Measurements from ENCODE around the gene RRM2. TPM values are rescaled to one million over a fixed set of nuclear protein-coding genes. Genes with fewer than 3 reads are reported as not detected.

The RRM2 gene
- total RNA-seq, 1 donor from 2014 or later, result 11.9 TPM

GRCh38 chr2:10166676-10167292, 44.2 kb downstream of the RRM2 start:
- H3K27me3 Mint-ChIP-seq (ENCODE audit: low read depth, unreplicated experiment), result peaks cover 24% of the 10 kb centered on the region
- Histone ChIP-seq H2AFZ (ENCODE audit: low read depth, low read length) (no peak overlapping the region), H3K4me1 (ENCODE audit: insufficient read depth, low read length) (peaks cover 41% of the 10 kb centered on the region), H3K27ac (ENCODE audit: low read depth, low read length) (no peak overlapping the region), H3K27me3 (ENCODE audit: insufficient read depth, low read length) (no peaks in the 10 kb centered on the region), H3K36me3 (ENCODE audit: insufficient read depth, low read length) (no peaks in the 10 kb centered on the region), H3K9ac (ENCODE audit: low read length) (no peak overlapping the region), H3K79me2 (ENCODE audit: insufficient read depth, low read length) (no peaks in the 10 kb centered on the region), H4K20me1 (ENCODE audit: insufficient read depth, low read length) (no peaks in the 10 kb centered on the region), H3K9me3 (ENCODE audit: insufficient read depth, low read depth, low read length) (no peaks in the 10 kb centered on the region), H3K4me3 (ENCODE audit: insufficient read depth, low read depth, low read length) (no peak overlapping the region), H3K4me2 (ENCODE audit: low read length) (no peak overlapping the region)
- no peak overlapping the region for H3K4me3 Mint-ChIP-seq (ENCODE audit: unreplicated experiment)
- TF ChIP-seq, protein P1, sequence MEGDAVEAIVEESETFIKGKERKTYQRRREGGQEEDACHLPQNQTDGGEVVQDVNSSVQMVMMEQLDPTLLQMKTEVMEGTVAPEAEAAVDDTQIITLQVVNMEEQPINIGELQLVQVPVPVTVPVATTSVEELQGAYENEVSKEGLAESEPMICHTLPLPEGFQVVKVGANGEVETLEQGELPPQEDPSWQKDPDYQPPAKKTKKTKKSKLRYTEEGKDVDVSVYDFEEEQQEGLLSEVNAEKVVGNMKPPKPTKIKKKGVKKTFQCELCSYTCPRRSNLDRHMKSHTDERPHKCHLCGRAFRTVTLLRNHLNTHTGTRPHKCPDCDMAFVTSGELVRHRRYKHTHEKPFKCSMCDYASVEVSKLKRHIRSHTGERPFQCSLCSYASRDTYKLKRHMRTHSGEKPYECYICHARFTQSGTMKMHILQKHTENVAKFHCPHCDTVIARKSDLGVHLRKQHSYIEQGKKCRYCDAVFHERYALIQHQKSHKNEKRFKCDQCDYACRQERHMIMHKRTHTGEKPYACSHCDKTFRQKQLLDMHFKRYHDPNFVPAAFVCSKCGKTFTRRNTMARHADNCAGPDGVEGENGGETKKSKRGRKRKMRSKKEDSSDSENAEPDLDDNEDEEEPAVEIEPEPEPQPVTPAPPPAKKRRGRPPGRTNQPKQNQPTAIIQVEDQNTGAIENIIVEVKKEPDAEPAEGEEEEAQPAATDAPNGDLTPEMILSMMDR (IDR thresholded peaks at IDR 0.05; ENCODE audit: insufficient read depth, low read depth, low read length), result no peak
- TF ChIP-seq EZH2 (IDR thresholded peaks at IDR 0.05; ENCODE audit: insufficient read depth, low read length), result no peak
- H3K36me3 Mint-ChIP-seq (ENCODE audit: low read depth, unreplicated experiment), result no peaks in the 10 kb centered on the region
- FAIRE-seq, result no peak
- H3K27ac Mint-ChIP-seq (ENCODE audit: unreplicated experiment), result no peak overlapping the region
- no peak for DNase-seq (ENCODE audit: low read depth)
- peaks cover 11% of the 10 kb centered on the region for H3K4me1 Mint-ChIP-seq (ENCODE audit: low read depth, unreplicated experiment)
- H3K9me3 Mint-ChIP-seq (ENCODE audit: unreplicated experiment), result no peaks in the 10 kb centered on the region

GRCh38 chr2:10167316-10167715, 44.8 kb downstream of the RRM2 start:
- Histone ChIP-seq H3K79me2 (ENCODE audit: insufficient read depth, low read length) (no peaks in the 10 kb centered on the region), H2AFZ (ENCODE audit: low read depth, low read length) (no peak overlapping the region), H3K27me3 (ENCODE audit: insufficient read depth, low read length) (no peaks in the 10 kb centered on the region), H3K27ac (ENCODE audit: low read depth, low read length) (no peak overlapping the region), H3K9ac (ENCODE audit: low read length) (no peak overlapping the region), H3K4me2 (ENCODE audit: low read length) (no peak overlapping the region), H3K4me1 (ENCODE audit: insufficient read depth, low read length) (peaks cover 36% of the 10 kb centered on the region), H4K20me1 (ENCODE audit: insufficient read depth, low read length) (no peaks in the 10 kb centered on the region), H3K4me3 (ENCODE audit: insufficient read depth, low read depth, low read length) (no peak overlapping the region), H3K36me3 (ENCODE audit: insufficient read depth, low read length) (no peaks in the 10 kb centered on the region), H3K9me3 (ENCODE audit: insufficient read depth, low read depth, low read length) (no peaks in the 10 kb centered on the region)
- Mint-ChIP-seq H3K27me3 (ENCODE audit: low read depth, unreplicated experiment) (peaks cover 29% of the 10 kb centered on the region), H3K27ac (ENCODE audit: unreplicated experiment) (no peak overlapping the region), H3K9me3 (ENCODE audit: unreplicated experiment) (no peaks in the 10 kb centered on the region), H3K36me3 (ENCODE audit: low read depth, unreplicated experiment) (no peaks in the 10 kb centered on the region), H3K4me3 (ENCODE audit: unreplicated experiment) (no peak overlapping the region), H3K4me1 (ENCODE audit: low read depth, unreplicated experiment) (peaks cover 11% of the 10 kb centered on the region)
- DNase-seq (ENCODE audit: low read depth) (no peak), FAIRE-seq (no peak)
- TF ChIP-seq EZH2 (IDR thresholded peaks at IDR 0.05; ENCODE audit: insufficient read depth, low read length), result no peak
- TF ChIP-seq, protein P1 (IDR thresholded peaks at IDR 0.05; ENCODE audit: insufficient read depth, low read depth, low read length), result no peak

- no peaks in the 10 kb centered on the region for H3K36me3 ChIP-seq (ENCODE audit: insufficient read depth, low read length)
- no peaks in the 10 kb centered on the region for H3K27me3 ChIP-seq (ENCODE audit: insufficient read depth, low read length)
- H3K4me1 ChIP-seq (ENCODE audit: insufficient read depth, low read length), result peaks cover 29% of the 10 kb centered on the region
- no peak overlapping the region for H3K27ac Mint-ChIP-seq (ENCODE audit: unreplicated experiment)
- H3K36me3 Mint-ChIP-seq (ENCODE audit: low read depth, unreplicated experiment), result no peaks in the 10 kb centered on the region
- H3K9ac ChIP-seq (ENCODE audit: low read length), result no peak overlapping the region
- no peak overlapping the region for H3K4me3 Mint-ChIP-seq (ENCODE audit: unreplicated experiment)
- TF ChIP-seq, protein P1 (IDR thresholded peaks at IDR 0.05; ENCODE audit: insufficient read depth, low read depth, low read length), result no peak
- TF ChIP-seq EZH2 (IDR thresholded peaks at IDR 0.05; ENCODE audit: insufficient read depth, low read length), result no peak
- H3K9me3 Mint-ChIP-seq (ENCODE audit: unreplicated experiment), result no peaks in the 10 kb centered on the region
- peaks cover 11% of the 10 kb centered on the region for H3K4me1 Mint-ChIP-seq (ENCODE audit: low read depth, unreplicated experiment)
- no peaks in the 10 kb centered on the region for H4K20me1 ChIP-seq (ENCODE audit: insufficient read depth, low read length)
- peaks cover 33% of the 10 kb centered on the region for H3K27me3 Mint-ChIP-seq (ENCODE audit: low read depth, unreplicated experiment)
- H3K27ac ChIP-seq (ENCODE audit: low read depth, low read length), result no peak overlapping the region
- no peaks in the 10 kb centered on the region for H3K9me3 ChIP-seq (ENCODE audit: insufficient read depth, low read depth, low read length)
- no peak overlapping the region for H3K4me3 ChIP-seq (ENCODE audit: insufficient read depth, low read depth, low read length)
- no peak overlapping the region for H2AFZ ChIP-seq (ENCODE audit: low read depth, low read length)
- H3K4me2 ChIP-seq (ENCODE audit: low read length), result no peak overlapping the region
- DNase-seq (ENCODE audit: low read depth), result no peak
- H3K79me2 ChIP-seq (ENCODE audit: insufficient read depth, low read length), result no peaks in the 10 kb centered on the region
- FAIRE-seq, result no peak
Measured at GRCh38 chr2:10168221-10168620, 45.7 kb downstream of the RRM2 start.

Data from astrocyte (in vitro differentiated cells and primary cell).